HG03439 (cell line): ENCODE measurements around the gene ADIPOQ.
"Not testable (repeated sequence)": the region's sequence is repeated elsewhere in the genome, so short reads cannot be mapped to it uniquely, and the experiment has no call there.

Experiments
- ATAC-seq: cut with Tn5 transposase; IDR thresholded peaks from one replicate; pipeline ENCODE4 v1.9.1; 2021; ENCODE audit warnings: mild to moderate bottlenecking, moderate library complexity; ENCODE audit not compliant: unreplicated experiment

Gene ADIPOQ

DNA sequence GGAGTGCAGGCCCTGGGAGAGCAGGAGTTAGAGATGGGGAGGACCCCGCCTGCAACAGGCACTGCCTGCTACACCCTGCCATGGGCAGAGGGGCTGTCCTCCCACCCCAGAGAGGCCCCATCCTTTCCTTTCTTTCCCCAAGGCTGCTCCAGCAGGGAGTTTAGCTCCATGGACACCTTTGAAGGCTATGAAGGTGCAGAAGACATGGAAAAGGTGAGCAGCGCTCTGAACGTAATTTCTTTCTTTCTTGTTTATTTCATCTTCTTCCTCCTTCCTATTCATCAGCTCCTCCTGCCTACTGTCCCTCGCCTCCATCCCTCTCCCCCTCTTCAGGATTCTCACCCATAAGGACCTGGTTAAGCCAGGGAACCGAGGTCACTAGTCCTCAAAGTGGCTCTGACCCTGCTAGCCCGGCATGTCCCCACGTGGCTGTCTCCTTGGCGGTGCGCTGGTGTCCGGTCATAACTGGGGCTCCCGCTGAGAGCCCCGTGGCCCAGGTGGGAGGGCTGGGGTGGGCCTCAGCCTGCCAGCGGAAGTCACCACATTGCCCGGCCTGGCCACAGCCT lies 16.0 kb upstream of the ADIPOQ start:
- no peak for ATAC-seq

DNA sequence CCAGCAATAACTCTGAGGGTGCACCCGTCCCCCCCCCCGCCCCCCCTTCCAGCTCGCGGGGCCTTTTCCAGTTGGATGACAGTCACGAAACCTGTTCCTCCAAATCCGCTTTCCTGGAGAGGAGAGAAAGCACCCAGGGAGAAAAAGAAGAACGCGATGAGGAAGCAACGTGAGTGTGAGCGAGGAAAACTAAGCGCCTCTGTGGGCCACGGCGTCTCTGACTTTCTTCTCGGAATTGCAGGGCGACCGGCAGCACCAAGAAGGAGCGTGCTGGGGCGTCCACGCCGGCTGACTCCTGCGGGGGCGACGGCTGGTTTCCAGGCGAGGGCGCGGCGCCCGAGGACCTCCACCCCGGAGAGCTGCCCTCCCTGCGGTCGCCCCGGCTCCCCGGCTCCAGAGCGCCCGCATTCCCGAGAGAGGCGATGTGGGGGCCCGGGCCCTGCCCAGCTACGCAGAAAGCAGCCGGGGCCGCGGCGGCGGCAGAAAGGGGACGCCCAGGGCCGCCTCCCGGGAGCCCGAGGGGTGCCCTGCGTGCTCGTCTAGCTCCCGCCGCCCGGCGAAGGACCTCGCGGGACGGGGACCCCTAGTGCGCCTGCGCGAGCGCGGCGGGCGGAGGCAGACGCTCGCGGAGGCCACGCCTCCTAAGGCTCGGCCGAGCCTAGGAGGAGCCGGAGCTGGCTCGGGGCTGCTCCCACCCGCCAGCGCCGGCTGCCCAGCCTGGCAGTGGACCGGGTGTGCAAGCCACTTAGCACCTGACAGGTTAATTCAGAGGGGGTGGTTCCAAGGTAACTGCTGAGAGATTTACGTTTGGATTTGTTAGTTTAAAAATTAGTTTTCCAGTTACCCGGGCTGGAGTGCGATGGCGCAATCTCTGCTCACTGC lies 15.3 kb upstream of the ADIPOQ start:
- ATAC-seq = peak; percentile 88

DNA sequence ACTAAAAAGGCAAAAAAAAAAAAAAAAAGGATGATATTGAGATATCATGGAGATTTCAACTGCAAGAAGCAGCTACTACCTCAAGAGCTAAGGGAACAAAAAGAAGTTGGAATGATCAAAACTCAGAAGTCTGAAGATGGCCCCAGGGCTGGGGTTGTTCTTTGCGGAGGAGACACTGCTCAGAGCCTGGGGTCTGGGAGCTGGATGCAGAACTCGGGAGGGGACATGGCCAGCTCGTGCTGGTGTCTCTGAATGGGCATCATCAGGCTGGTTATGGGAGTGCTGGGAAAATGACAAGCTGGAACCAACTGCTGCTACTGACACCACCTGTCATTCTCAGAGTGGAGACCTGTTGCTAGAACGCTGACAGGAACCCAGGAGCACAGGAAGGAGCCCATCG lies 14.2 kb upstream of the ADIPOQ start:
- no peak for ATAC-seq

DNA sequence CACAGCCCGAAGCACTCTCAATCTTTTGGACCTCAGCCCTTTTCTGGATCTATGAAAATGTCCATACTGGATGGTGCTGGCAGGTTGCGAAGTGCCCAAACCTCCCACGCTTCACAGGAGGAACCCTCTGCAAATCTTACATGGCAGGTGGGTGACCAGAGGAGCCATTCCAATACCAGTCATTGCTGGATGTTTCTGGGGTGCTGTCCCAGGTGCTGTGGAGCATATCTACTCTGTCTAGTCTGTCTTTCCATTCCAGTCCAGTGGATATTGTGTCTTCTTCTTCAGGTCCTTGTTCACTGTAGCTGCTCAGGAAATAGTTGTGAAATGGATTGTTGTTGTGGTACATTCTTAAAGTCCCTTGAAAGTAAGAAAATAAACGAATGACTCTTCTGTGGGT lies 10.7 kb upstream of the ADIPOQ start:
- ATAC-seq = no peak

DNA sequence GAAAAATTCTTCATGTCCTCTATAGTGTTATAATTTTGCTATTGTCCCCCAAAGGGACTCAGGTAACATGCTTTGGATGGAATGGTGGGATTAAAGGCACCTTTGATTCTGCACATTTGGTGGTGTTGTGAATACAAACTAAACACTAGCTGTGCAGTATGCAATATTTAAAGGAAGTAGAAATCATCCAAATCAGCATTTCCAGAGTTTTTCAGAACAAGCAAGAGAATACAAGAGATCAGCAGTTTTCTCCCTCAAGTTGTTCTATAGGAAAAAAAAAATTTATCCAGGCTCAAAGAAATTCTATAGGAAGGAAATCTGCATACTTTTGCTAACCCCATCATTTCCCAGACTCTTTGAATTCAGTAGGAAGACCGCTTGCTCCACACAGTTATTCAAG lies 10.2 kb upstream of the ADIPOQ start:
- ATAC-seq = no peak

DNA sequence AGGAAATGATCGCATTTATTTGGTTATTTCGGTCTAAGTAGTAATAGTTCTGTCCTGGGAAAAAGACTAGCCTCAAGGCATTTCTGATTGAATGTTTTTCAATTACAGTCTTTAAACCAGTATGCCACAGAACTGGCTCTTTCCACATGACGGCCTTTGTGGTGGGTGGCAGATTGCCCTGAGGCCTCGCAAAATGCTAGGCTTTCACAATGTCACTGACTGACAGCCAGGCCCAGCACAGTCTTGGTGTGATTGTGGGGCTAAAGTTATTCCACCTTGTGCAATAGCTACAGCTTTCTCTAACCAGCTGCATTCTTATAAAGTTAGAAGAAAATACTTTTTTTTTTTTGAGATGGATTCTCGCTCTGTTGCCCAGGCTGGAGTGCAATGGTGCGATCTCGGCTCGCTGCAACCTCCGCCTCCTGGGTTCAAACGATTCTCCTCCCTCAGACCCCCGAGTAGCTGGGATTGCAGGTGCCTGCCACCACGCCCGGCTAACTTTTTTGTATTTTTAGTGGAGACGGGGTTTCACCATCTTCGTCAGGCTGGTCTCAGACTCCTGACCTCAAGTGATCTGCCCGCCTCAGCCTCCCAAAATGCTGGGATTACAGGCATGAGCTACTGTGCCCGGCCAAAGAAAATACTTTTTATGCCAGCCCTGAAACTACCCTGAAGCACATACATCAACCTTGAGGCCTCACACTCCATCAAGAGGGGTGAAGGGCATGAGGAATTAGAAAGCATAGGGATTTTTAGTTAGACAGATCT lies 2.5 kb upstream of the ADIPOQ start:
- ATAC-seq = no peak

DNA sequence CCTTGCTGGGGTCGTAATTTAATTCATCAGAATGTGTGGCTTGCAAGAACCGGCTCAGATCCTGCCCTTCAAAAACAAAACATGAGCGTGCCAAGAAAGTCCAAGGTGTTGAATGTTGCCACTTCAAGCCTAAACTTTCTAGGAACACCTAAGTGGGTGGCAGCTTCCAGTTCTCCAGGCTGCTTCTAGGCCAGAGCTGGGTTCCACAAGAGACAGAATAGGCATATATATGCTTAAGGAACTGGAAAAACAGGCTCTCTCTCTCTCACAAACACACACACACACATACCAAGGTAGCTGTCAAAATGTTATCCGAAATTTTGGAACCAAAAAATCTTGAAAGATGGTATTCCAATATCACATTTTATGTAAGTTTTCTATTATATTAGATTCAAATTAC lies 890 bp upstream of the ADIPOQ start:
- ATAC-seq = no peak

DNA sequence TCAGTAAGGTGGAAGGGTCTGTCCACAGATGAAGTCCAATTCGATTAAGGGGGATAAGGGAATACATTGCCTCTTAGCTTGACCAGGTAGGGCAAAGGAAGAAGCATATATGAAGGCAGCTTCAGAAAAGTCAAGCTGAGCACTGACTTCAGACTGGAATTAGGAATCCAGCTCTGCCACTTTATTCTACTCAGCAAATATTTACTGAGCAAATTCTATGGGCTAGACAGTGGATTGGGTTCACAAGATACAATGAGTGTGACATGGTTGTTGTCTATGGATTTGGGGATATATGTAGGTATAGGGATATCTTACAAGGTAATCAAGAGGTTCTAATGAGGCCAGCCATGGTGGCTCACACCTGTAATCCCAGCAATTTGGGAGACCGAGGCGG lies 526 bp downstream of the ADIPOQ start:
- ATAC-seq = no peak

DNA sequence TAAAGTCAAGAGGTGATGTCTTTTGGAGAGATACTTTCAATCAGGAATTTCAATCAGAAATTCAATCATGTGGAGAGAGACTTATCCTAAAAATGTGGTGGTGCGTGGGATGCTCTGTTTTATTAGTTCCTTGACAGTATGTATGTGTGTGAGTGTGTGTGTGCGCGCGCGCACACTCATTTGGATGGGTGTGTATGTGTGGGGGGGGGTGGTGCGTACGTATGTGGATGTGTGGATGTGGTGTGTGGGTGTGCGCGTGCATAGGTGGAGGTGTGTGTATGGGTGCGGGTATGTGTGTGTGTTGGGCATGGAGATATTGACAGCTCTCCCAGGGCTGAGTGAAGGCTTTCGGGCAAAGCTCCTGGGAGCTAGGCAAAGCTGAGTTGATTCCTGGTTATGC lies 2.4 kb downstream of the ADIPOQ start:
- ATAC-seq = no peak

DNA sequence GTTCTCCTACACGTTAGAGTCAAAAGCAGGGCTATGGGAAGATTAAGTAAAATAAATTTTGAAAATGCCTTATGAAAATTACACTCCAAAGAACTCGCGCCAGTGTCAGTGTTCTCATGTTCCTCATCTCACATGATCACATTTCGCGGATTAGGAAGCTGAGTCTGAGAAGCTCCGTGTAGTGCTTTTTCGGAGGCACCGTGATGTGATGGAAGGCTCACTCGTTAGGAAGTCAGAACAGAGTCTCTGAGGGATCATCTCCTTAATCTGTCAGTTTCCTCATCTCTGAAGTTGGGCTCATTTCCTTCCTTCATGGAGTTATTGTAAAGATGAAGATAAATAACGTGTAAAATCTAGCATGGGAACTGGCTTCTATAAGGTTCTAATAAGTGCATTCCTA lies 3.2 kb downstream of the ADIPOQ start:
- ATAC-seq = no peak

DNA sequence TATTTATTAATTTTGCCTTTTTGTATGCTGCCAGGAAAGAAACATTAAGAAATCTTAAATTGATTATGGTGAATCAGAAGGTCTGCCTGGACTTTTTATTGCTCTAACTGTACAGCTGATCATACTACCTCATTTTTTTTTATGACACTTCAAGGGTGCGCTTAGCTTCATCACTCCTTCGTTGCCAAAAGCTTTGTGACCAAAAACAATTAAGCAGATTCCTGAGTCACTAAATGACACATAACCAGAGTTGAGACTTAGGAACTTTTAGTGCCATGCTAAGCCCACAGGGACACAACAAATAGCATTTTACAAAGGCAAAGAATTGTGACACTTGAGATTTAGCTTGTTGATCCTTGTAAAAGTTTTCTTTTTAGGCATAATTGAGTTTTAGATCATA lies 4.9 kb downstream of the ADIPOQ start:
- no peak for ATAC-seq

DNA sequence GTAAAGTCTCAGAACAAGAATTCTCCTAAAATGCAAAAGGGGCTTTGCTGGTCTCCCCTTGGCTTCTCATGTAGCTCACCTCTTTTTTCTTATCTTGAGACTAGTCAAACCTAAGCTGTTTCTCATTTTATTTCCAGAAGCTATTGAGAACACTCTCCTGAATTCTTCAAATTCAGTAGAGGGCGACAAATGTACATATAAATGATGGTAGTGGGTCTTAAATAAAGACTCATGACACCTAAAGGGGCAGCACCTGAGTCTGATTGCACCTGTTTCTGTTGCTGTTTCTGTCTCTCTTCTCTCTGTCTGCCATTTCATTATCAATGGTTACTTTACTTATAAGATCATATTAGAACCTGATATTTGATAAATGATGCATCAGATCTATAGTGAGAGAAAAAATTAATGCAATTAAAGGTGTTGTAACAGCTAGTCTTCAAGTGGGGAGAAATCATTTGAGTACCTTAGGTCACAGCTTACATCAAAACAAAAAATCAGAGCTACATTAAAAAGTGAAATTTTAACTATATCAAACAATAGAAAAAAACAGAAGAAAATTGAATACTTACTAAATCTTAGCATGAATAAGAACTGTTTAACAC lies 7.0 kb downstream of the ADIPOQ start:
- no peak for ATAC-seq

DNA sequence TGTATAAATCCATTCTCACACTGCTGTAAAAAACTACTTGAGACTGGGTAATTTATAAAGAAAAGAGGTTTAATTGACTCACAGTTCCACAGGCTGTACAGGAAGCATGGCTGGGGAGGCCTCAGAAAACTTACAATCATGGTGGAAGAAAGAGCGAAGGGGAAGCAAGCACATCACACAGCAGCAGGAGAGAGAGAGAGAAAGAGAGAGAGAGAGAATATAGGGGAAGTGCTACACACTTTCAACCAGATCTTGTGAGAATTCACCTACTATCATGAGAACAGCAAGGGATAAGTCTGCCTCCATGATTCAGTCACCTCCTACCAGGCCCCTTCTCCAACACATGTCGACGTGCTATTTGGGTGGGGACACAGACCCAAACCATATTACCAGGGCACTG lies 9.3 kb downstream of the ADIPOQ start:
- ATAC-seq = not testable (repeated sequence)

DNA sequence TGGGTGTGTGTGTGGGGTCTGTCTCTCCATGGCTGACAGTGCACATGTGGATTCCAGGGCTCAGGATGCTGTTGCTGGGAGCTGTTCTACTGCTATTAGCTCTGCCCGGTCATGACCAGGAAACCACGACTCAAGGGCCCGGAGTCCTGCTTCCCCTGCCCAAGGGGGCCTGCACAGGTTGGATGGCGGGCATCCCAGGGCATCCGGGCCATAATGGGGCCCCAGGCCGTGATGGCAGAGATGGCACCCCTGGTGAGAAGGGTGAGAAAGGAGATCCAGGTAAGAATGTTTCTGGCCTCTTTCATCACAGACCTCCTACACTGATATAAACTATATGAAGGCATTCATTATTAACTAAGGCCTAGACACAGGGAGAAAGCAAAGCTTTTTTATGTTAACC lies 10.5 kb downstream of the ADIPOQ start:
- no peak for ATAC-seq

DNA sequence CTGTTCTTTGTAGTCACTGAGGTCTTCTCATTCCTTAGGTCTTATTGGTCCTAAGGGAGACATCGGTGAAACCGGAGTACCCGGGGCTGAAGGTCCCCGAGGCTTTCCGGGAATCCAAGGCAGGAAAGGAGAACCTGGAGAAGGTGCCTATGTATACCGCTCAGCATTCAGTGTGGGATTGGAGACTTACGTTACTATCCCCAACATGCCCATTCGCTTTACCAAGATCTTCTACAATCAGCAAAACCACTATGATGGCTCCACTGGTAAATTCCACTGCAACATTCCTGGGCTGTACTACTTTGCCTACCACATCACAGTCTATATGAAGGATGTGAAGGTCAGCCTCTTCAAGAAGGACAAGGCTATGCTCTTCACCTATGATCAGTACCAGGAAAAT lies 11.6 kb downstream of the ADIPOQ start:
- no peak for ATAC-seq

DNA sequence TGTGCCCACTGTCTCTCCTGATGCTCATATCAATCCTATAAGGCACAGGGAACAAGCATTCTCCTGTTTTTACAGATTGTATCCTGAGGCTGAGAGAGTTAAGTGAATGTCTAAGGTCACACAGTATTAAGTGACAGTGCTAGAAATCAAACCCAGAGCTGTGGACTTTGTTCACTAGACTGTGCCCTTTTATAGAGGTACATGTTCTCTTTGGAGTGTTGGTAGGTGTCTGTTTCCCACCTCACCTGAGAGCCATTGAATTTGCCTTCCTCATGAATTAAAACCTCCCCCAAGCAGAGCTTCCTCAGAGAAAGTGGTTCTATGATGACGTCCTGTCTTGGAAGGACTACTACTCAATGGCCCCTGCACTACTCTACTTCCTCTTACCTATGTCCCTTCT lies 12.4 kb downstream of the ADIPOQ start:
- ATAC-seq = no peak

DNA sequence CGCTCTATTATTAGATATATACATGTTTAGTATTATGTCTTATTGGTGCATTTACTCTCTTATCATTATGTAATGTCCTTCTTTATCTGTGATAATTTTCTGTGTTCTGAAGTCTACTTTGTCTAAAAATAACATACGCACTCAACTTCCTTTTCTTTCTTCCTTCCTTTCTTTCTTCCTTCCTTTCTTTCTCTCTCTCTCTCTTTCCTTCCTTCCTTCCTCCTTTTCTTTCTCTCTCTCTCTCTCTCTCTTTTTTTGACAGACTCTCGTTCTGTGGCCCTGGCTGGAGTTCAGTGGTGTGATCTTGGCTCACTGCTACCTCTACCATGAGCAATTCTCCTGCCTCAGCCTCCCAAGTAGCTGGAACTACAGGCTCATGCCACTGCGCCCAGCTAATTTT lies 15.2 kb downstream of the ADIPOQ start:
- no peak for ATAC-seq

DNA sequence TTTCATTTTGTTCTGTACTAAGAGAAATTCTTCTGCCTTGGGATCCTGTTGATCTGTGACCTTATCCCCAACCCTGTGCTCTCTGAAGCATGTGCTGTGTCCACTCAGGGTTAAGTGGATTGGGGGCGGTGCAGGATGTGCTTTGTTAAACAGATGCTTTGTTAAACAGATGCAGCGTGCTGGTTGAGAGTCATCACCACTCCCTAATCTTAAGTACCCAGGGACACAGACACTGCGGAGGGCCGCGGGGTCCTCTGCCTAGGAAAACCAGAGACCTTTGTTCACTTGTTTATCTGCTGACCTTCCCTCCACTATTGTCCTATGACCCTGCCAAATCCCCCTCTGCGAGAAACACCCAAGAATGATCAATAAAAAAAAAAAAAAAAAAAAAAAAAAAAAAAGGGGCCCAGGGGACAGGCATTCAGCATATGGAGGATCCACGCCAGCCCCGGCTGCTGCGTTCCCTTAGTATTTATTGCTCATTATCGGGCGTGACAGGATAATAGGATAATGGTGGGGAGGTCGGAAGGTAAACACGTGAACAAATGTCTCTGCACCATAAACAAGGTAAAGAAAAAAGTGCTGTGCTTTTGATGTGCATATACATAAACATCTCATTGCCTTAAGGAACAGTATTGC lies 22.8 kb downstream of the ADIPOQ start:
- not testable (repeated sequence) for ATAC-seq

DNA sequence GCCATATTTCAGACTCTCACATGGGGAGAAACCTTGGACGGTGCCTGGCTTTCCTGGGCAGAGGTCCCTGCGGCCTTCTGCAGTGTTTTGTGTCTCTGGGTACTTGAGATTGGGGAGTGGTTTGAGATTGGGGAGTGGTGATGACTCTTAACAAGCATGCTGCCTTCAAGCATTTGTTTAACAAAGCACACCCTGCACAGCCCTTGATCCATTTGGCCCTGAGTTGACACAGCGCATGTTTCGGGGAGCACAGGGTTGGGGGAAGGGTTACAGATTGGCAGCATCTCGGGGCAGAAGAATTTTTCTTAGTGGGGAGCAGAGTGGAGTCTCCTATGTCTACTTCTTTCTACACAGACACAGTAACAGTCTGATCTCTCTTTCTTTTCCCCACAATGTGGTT lies 23.6 kb downstream of the ADIPOQ start:
- not testable (repeated sequence) for ATAC-seq

DNA sequence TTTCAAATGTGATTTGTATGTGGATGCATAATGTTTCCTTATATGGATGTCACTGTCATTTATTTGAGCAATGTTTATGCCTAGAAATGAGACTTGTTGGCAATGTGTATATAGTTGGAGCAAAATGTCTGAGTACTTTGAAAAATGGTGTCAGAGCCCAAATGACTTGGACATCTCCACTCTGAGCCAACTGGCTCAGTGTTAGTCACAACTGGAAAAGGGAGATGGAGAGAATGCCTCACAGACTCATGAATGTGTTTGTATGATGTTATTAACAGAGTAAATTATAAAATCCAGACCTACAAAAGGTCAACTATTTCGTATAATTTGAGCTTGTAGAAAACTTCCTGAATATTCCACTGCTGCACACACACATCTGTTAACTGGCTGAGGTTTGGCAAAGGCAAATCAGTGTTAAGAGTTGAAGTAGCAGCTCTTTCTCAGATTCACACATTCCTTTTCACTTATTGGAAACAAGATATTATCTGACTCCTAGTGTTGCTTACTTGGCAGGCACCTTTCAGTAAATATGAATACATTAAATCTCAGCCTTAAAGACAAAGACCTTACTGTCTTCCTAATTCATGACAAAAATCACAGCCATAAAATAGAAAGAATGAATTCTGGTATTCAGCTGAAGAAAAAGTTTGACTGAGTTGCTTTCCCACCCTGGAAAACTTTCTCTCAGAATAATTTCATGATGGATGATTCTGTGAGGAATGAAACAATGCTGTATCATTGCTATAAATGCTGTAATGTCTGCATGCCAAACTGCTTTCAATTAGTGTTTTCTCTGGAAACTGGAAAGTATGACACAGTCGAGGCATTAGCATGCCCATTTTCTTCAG lies 27.0 kb downstream of the ADIPOQ start:
- no peak for ATAC-seq
